ENCODE measurements around the gene NCS1. TPM values are rescaled to one million over a fixed set of nuclear protein-coding genes. Genes with fewer than 3 reads are reported as not detected.

NCS1 gene
- total RNA-seq, 1 donor from 2014 or later, result 59.7 TPM

GRCh38 chr9:130193531-130194377 lies 21.6 kb downstream of the NCS1 start:
- peak; percentile 47 for DNase-seq (ENCODE audit: low read depth)

GRCh38 chr9:130194378-130194932 lies 22.3 kb downstream of the NCS1 start:
- no peak for DNase-seq (ENCODE audit: low read depth)

GRCh38 chr9:130195638-130196037 lies 23.4 kb downstream of the NCS1 start:
- no peak for DNase-seq (ENCODE audit: low read depth)

- peak; percentile 50 for DNase-seq (ENCODE audit: low read depth)
Observed at GRCh38 chr9:130196643-130197042, 24.4 kb downstream of the NCS1 start.

GRCh38 chr9:130197386-130197785 lies 25.2 kb downstream of the NCS1 start:
- no peak for DNase-seq (ENCODE audit: low read depth)

GRCh38 chr9:130197888-130198287 lies 25.7 kb downstream of the NCS1 start:
- DNase-seq (ENCODE audit: low read depth), result no peak

GRCh38 chr9:130198501-130199179 lies 26.4 kb downstream of the NCS1 start:
- no peak for DNase-seq (ENCODE audit: low read depth)

GRCh38 chr9:130199605-130200004 lies 27.4 kb downstream of the NCS1 start:
- DNase-seq (ENCODE audit: low read depth), result peak; percentile 94

GRCh38 chr9:130200038-130200849 lies 28.0 kb downstream of the NCS1 start:
- DNase-seq (ENCODE audit: low read depth), result peak; percentile 34

GRCh38 chr9:130201399-130201873 lies 29.2 kb downstream of the NCS1 start:
- DNase-seq (ENCODE audit: low read depth), result no peak

GRCh38 chr9:130201974-130202373 lies 29.8 kb downstream of the NCS1 start:
- no peak for DNase-seq (ENCODE audit: low read depth)

GRCh38 chr9:130204341-130204740 lies 32.1 kb downstream of the NCS1 start:
- no peak for DNase-seq (ENCODE audit: low read depth)

- no peak for DNase-seq (ENCODE audit: low read depth)
Observed at GRCh38 chr9:130204959-130205358, 32.8 kb downstream of the NCS1 start.

- no peak for DNase-seq (ENCODE audit: low read depth)
Observed at GRCh38 chr9:130205912-130206311, 33.7 kb downstream of the NCS1 start.

- DNase-seq (ENCODE audit: low read depth), result no peak
Observed at GRCh38 chr9:130206579-130206978, 34.4 kb downstream of the NCS1 start.

- no peak for DNase-seq (ENCODE audit: low read depth)
Observed at GRCh38 chr9:130207241-130207992, 35.2 kb downstream of the NCS1 start.

GRCh38 chr9:130208600-130209347 lies 36.6 kb downstream of the NCS1 start:
- DNase-seq (ENCODE audit: low read depth), result no peak

- no peak for DNase-seq (ENCODE audit: low read depth)
Observed at GRCh38 chr9:130209422-130209821, 37.2 kb downstream of the NCS1 start.

GRCh38 chr9:130211548-130212226 lies 39.5 kb downstream of the NCS1 start:
- no peak for DNase-seq (ENCODE audit: low read depth)

Data from myocyte (in vitro differentiated cells).